Measurements from ENCODE around the gene METTL1.
"Not testable (repeated sequence)": the region's sequence is repeated elsewhere in the genome, so short reads cannot be mapped to it uniquely, and the experiment has no call there.

METTL1 gene

DNA sequence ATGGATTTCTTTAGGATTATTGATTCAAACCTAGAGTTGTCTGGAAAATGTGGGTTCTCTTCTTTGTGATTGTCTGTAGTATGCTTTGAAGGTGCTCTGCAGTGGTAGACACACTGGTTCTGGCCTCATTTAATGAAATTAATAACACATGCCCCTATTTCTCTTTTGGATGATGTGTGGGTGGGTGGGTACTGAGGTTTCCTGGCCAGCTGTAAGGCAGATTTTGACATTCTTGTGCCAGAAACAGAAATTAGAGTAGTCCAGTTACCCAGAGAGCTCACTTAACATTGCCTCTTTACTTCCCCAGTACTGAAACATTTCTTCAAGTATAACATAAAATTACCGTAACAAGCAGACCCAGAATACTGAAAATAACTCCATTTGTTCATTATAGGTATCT lies 25.1 kb upstream of the METTL1 start:
- DNase-seq (ENCODE audit: low read depth): no peak

DNA sequence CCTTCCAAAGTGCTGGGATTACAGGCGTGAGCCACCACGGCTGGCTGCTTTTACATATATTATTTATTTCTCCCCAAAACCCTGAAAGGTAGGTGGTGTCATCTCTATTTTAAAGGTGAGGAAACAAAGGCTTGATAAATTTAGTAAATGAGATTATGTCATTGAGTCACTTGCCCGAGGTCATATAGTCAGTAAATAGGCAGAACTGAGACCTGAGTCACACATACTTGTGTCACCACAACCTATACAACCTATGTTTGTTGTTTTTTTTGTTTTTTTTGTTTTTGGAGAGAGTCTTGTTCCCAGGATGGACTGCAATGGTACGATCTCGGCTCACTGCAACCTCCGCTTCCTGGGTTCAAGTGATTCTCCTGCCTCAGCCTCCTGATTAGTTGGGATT lies 23.4 kb upstream of the METTL1 start:
- DNase-seq (ENCODE audit: low read depth): no peak

DNA sequence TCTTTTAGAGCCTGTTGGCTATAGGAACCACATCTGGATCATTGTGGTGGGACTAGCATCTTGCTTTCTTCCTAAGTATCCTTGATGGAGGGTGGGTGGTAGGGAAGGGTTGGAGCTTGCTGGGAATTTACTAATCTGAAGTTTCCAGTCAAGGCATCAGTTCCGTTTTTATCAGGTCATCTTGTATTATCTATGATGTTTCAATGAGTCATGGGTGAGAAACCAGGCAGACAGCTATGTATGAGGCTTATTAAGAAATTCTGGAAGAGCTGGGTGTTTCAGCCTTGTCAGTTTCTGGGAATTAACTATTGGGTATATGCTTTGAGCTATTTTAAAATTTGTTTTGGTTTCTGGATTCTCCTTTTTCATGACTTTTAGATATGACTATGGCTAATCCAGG lies 22.0 kb upstream of the METTL1 start:
- DNase-seq (ENCODE audit: low read depth): no peak

DNA sequence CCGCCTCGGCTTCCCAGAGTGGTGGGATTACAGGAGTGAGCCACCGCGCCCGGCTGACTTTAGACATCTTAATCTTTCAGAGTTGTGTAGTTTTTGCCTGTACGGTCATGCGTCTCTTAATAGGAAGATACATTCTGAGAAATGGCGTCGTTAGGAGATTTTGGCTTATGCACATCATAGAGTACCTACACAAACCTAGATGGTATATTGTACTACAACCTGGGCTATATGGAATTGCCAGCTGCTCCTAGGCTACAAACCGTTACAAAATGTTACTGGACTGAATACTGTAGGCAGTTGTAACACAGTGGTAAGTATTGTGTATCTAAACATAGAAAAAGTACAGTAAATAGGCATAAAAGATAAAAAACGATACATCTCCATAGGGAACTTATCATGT lies 12.0 kb upstream of the METTL1 start:
- no peak for DNase-seq (ENCODE audit: low read depth)

DNA sequence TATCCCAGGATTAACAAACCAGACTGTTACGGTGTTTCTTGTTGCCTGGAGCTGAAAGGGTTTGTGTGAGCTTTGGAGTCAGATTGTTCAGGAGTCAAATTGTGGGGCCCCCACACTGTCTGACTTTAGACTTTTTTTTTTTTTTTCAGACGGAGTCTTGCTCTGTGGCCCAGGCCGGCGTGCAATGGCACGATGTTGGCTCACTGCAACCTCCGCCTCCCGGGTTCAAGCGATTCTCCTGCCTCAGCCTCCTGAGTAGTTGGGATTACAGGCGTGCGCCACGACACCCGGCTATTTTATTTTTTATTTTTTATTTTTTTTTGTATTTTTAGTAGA lies 11.5 kb upstream of the METTL1 start:
- no peak for DNase-seq (ENCODE audit: low read depth)

DNA sequence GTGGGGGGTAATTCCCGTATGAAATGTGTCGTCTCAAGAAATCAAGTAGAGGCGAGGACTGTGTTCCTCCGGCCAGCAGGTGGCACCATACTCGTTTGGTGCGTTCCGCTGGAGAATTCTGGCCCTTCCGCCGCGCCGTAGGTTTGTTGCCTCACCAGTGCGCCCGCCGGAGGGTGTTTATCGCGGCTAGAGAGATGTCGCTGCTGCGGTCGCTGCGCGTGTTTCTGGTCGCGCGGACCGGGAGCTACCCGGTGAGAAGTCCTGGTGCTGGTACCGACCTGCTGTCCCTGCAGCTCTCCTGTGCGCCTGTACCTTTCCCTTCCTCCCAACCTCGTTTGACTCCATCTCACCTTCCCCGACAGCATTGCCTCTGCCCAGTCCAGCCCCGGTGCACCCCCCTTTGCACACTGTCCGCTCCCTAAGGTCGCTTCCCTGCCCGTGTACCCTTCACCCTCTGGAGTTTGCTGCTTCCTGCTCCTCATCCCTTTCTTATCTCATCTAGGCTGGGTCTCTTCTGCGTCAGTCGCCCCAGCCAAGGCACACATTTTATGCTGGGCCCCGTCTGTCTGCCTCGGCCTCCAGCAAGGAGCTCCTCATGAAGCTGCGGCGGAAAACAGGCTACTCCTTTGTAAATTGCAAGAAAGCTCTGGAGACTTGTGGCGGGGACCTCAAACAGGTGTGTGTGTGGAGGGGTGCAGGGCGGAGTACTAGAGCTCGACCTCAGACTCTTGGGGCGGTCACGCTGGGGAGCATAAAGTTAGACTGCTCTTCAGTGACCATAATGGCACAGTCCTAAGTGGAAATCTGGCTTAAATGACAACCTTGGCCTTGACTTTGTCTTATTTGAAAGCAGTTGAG lies 10.9 kb upstream of the METTL1 start, which contains the start of gene TSFM:
Gene TSFM, plus strand, starts transcription at position 180 of the 858 bp plus-strand sequence. Its CDS starts 15 bp downstream, at position 195.
- DNase-seq (ENCODE audit: low read depth): peak; percentile 94

DNA sequence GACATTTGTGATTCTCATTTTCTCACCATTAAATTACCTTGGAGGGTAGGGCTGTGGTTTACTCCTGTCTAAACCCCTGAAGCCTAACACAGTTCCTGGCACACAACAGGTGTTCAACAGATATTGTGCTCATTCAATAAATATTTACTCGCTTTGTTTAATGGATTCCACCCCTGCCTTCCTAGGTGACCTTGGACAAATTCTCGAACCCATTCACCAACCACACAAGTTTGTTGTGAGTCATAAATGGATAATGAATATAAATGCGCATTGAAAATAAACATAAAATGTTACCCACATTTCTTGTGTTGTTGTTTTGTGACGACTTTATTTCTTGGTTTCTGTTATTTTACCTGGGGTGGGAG lies 10.3 kb upstream of the METTL1 start:
- no peak for DNase-seq (ENCODE audit: low read depth)

DNA sequence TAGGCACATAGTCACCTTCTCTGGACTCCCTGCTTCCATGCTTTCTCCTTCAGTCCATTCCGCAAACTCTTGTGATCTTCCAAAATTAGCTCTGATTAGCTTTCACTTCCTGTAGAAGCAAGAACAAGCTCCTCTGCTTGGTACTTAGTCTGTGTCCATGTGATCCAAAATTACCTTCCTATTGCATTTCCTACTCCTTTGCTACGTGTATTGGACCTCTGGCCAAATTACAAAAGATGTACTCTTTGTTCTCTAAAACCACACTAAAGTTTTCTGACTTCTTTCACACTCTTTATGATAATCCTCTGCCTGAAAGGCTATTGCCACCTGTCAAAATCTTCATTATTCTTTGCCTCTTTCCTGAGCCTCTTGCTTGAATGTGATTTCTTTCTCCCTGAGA lies 9.9 kb upstream of the METTL1 start:
- no peak for DNase-seq (ENCODE audit: low read depth)

DNA sequence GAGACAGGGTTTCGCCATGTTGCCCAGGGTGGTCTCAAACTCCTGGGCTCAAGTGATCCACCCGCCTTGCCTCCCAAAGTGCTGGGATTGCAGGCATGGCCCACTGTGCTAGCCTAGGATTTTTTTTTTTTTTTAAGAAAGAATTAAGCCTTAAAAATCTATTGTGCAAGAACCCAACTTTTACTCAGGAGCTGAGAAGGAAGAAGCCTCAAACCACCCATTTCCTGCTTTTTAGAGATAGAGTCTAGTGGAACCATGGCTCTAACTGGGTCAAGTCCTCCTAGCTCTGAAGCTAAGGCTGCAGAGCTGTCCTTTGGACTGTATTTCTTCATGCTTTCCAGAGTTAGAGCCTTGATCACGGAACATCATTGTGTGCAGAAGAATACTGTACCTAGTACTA lies 9.3 kb upstream of the METTL1 start:
- no peak for DNase-seq (ENCODE audit: low read depth)

DNA sequence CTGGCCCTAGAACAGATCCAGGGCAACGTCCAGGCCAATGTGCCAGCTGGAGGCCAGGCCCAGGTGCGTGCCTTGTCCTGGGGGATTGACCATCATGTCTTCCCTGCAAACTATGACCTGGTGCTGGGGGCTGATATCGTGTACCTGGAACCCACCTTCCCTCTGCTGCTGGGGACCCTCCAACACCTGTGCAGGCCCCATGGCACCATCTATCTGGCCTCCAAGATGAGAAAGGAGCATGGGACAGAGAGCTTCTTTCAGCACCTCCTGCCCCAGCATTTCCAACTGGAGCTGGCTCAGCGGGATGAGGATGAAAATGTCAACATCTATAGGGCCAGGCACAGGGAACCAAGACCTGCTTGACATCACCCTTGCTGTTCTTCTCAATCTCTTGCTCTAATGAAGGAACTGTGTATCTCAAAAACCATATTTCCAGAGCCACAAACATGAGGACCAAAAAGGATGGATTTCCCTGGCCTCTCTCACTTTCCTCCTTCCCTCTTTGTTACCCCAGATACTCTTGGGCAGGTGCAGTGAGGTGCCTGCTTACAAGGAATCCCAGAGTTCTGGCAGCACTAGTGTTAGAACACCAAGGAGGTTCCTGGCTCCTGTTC lies 8.5 kb upstream of the METTL1 start:
- no peak for DNase-seq (ENCODE audit: low read depth)

DNA sequence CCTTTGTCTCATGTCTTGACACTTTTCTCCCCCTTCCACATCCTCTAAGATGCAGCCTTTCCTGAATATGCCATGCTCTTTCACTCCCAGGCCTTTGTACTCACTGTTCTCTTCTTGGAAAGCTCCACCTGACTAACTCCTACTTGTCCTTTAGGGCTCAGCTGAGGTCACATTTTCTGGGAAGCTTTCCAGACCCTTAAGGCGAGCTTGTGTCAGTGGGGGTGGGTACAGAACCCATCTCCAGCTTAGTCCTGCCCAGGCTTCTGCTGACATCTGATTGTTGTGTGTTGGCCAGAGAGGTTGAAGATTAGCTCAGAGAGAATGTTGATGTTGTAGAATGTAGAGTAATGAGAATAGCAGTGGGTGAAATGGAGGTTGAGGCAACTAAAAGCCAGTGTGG lies 7.8 kb upstream of the METTL1 start:
- DNase-seq (ENCODE audit: low read depth): no peak

DNA sequence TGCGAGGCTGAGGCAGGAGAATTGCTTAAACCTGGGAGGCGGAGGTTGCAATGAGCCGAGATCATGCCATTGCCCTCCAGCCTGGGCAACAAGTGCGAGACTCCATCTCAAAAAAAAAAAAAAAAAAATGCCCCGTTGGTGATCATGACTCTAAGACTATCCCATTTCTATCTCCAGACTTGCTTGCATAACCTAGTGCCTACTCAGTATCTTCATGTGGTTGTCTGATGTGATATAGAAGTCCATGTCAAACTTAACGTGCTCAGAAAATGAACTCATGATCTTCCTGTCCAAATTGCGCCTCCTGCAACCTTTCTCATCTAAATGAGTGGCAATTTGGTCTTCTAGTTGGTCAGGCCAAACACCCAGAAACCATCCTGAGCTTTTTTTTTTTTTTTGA lies 6.0 kb upstream of the METTL1 start:
- no peak for DNase-seq (ENCODE audit: low read depth)

DNA sequence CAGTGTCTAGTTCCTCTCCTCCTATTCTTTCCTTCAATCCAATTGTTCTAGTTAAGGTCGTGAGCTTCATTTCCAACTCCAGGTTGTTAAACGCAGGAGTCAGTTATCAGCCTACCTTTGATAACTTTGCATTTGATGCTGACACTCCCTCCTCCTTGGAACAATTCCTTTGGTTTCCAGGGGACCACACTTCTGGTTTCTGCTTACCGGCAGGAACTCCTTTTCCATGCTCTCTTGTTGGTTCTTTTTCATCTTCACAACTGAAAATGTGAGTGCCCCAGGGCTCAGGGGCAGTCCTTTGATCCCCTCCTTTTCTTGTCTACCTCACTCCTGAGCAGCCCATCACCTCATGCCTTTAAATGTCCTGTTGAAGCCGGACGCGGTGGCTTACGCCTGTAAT lies 5.5 kb upstream of the METTL1 start:
- DNase-seq (ENCODE audit: low read depth): no peak

DNA sequence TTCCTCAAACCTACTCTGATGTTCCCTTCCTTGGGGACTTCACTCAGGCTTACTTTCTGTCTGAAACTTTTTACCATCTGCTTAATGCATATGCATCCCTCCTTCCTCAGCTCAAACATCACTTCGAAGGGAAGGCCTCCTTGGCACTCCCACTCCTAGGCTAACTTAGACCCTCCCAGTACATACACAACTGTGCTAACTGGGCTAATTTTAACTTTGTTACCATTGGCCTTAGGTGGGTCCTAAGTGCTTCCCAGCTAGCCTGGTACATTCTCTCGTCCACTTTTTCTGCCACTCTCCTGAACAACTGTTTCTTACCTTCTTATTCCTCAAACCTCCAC lies 4.3 kb upstream of the METTL1 start:
- no peak for DNase-seq (ENCODE audit: low read depth)

DNA sequence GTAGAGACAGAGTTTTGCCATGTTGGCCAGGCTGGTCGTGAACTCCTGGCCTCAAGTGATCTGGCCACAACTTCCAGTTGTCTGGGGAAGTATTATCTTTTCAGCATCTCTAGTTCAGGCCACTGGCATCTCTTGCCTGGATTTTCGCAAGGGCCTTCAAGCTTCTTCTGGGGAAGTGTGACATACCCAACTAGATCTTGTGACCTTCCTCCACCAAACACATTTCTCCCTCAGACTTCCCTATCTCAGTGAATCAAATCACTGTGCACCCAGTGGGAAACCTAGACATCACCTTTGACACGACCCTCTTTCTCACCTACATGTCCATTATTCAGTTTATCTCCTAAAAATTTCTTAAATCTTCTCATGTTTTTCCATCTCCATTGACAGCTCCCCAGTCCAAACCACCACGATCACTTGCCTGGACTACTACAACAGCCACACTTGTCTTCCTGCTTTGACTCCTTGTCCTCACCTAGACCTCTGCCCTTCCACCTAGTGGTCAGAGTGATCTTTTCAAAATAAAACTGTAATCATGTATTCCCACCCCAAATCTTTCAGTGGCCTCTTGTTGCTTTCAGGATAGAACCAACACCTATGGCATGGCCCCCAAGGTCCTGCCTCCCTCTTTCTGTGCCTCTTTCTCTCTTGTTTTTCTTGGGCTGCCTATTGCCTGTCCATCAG lies 3.8 kb upstream of the METTL1 start:
- DNase-seq (ENCODE audit: low read depth): no peak

DNA sequence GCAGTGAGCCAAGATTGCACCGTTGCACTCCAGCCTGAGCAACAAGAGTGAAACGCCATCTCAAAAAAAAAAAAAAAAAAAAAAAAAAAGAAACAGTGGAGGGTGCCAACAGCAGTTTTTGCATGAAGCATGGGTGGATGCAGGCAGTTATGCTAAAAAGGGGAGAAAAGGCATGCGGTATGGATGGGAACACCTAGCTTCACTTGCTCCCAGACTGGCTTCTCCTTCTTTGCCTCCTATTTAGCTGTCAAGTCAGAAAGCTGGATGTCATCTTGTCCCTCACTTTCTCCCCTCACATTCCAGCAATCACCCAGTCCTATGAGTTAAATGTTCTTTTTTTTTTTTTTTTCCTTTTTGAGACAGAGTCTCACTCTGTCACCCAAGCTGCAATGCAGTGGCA lies 3.1 kb upstream of the METTL1 start:
- no peak for DNase-seq (ENCODE audit: low read depth)

DNA sequence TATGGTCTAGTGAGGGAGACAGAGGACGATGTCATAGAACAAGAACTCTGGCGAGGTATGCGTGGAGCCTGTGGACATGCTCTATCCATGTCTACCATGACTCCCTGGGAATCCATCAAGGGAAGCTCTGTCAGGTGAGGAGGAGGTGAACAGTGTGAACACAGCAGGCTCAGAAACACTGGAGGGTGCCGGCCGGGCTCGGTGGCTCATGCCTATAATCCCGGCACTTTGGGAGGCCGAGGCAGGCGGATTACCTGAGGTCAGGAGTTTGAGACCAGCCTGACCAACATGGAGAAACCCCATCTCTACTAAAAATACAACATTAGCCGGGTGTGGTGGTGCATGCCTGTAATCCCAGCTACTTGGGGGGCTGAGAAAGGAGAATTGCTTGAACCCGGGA lies 2.7 kb upstream of the METTL1 start:
- DNase-seq (ENCODE audit: low read depth): not testable (repeated sequence)

DNA sequence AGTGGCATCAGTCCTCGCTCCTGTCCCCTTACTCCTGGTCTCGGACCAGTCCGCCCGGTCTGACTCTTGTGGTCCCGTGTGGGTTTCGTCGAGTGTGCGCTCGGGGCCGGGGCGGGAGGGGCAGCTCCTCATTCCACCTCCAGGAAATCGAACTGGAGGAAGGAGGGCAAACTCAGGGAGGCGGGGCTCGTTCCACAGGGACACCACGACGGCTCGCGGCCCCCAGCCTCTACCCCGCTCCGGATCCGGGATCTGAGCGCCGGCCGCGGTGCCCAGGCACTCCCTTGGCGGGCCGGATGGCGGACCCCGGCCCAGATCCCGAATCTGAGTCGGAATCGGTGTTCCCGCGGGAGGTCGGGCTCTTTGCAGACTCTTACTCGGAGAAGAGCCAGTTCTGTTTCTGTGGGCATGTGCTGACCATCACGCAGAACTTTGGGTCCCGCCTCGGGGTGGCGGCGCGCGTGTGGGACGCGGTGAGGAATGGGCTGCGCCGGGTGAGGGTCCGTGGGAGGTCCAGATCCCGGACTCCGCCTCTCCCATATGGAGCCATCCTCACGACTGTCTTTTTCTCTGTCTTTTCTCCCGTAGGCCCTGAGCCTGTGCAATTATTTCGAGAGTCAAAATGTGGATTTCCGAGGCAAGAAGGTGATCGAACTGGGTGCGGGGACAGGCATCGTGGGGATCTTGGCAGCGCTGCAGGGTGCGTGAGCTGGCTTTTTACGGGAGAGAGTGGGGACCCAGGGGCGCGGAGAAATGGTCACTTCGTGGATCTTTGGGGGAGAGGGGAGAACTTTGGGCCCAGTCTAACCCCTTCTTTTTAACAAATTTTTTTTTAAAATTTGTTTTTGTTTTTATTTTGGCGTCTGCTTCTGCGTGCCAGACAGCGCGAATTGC lies 771 bp upstream of the METTL1 start, which contains the start of gene EEF1AKMT3:
Gene EEF1AKMT3, plus strand, starts transcription at position 186 of the 894 bp plus-strand sequence. Its CDS starts 111 bp downstream, at position 297.
- DNase-seq (ENCODE audit: low read depth): no peak

DNA sequence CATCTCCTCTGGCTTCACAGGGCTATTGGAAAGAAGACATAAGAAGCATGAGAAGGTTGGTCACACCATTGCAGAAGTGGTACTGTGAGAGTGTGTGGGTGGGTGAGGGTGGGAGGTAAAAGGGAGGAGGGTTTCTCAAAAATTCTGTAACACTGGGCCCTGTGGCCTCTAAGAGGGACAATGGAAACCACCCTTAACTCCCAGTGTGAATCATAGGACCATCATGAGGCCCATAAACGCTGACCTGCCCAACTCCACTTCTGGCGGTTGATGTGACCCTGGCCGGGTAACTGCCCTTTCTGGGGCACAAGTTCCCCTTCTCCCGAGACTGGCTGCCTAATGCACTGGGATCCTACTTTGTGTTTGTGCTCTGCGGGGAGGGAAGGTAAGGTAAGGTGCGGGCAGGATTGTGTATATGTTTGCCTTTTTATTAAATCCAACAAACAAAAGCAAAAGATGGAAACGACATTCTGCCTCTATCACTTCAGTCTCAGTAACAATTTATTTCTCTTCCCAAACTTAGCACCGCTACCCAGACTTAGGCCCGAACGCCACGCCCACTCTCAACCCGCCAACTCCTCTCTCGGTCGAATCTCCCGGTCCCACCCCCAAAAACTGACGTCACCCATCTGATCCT lies 551 bp downstream of the METTL1 start:
- DNase-seq (ENCODE audit: low read depth): peak; percentile 82

DNA sequence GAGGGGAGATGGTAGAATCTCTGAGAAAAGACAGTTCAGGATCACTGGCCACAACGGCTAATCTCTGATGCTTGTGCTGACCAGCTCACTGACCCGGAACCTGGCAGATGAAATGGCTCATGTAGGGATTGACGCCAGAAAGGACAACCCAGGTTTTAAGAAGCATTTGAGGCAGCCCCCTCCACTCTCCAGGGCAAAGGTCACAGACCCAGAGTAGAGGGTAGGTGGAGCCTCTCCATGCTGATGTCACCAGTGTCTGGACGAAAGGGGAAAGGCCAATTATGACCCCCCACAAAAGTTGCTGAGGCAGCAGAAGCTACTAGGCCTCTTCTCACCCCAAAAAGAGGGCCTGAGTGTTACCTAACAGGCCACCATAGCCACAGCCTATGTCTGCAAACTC lies 1.2 kb downstream of the METTL1 start:
- DNase-seq (ENCODE audit: low read depth): no peak

DNA sequence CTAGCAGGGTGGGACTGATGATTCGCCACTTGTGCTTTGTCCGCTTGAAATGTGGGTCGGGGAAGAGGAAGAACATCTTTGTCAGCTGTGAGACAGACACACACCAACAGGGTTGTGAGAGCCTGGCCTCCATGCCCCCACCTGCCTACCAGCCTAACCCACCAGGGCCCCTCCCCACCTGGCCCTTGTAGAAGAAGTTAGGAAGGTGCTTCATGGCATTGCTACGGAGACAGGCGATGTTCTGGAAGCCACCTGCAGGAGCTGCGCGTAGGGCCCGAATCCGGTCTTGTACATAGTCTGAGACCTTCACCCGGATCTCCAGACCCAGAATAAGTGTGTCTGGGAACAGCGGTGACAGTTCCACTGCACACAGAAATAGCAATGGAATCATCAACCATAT lies 2.3 kb downstream of the METTL1 start:
- DNase-seq (ENCODE audit: low read depth): no peak

DNA sequence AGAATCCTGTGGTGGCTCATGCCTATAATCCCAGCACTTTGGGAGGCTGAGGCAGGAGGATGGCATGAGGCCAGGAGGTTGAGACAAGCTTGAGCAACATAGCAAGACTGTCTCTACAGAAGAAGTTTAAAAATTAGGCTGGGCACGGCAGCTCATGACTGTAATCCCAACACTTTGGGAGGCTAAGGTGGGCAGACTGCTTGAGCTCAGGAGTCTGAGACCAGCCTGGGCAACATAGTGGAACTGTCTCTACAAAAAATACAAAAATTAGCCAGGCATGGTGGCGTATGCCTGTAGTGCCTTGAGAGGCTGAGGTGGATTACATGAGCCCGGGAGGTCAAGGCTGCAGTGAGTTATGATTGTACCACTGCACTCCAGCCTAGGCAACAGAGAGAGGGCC lies 4.0 kb downstream of the METTL1 start:
- DNase-seq (ENCODE audit: low read depth): no peak

All from activated T-cell treated with anti-CD3 and anti-CD28 coated beads for 48 hours (primary cell).